ENCODE data around the gene POLR3B. TPM values are rescaled to one million over a fixed set of nuclear protein-coding genes. Genes with fewer than 3 reads are reported as not detected.

The POLR3B gene
- total and polyA plus RNA-seq, 2 of the 8 experiments (the other 6 are each of a cell fraction or from before 2014, with no cell fraction given): 5.0 to 13.2 TPM

DNA sequence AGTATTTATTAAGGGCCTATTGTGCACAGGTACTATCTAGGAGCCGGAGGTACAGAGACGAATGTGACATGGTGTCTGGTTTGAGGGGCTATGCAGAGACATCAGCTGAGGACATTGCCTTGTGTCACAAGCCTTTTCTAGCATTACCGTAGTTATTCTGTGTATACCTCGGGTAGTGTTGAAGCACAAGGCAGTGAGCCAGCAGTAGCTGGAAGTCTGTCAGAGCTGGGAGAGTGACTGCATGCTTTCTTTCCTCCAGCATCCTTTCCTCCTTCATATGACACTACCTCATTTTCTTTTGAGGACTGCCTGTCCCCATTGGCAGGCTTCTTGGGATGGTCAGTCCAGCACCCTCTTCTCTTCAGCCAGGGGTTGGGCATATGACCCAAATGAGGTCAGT is 77.0 kb downstream of the POLR3B start:
- CTCF ChIA-PET (ENCODE audit: partially characterized antibody): interaction anchor here (1.6 kb wide), 1 partner anchor 485 kb away, joined by 5 read pairs; no protein-coding TSS in a partner anchor
- H3K23ac ChIP-seq (ENCODE audit: insufficient read length): no peak overlapping the region
- no peak overlapping the region for H2BK5ac ChIP-seq (ENCODE audit: low read depth, low read length)
- TF ChIP-seq TCF12 (IDR thresholded peaks at IDR 0.05; ENCODE audit: low read depth, low read length): no peak
- no peak for TF ChIP-seq CHD2 (IDR thresholded peaks at IDR 0.05; ENCODE audit: low read length)
- TF ChIP-seq CEBPB (IDR thresholded peaks at IDR 0.05; ENCODE audit: low read depth, low read length): no peak
- no peak for TF ChIP-seq KDM1A (IDR thresholded peaks at IDR 0.05; ENCODE audit: borderline replicate concordance, low read length)
- TF ChIP-seq, protein P1, sequence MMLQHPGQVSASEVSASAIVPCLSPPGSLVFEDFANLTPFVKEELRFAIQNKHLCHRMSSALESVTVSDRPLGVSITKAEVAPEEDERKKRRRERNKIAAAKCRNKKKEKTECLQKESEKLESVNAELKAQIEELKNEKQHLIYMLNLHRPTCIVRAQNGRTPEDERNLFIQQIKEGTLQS (IDR thresholded peaks at IDR 0.05; ENCODE audit: insufficient read depth, low read depth, low read length): no peak
- no peak for TF ChIP-seq EZH2 (IDR thresholded peaks at IDR 0.05; ENCODE audit: low read depth, low read length, severe bottlenecking)
- no peak for TF ChIP-seq POLR2AphosphoS5 (IDR thresholded peaks at IDR 0.05; ENCODE audit: low read depth, low read length)
- TF ChIP-seq POLR2A (IDR thresholded peaks at IDR 0.05; ENCODE audit: control extremely low read depth in 1 of 2, low read depth in 2 of 2, low read length in 2 of 2): no peak
- TF ChIP-seq BACH1 (IDR thresholded peaks at IDR 0.05; ENCODE audit: low read length): no peak

More for the DNA sequence above, 77.0 kb downstream of the POLR3B start:
- Histone ChIP-seq H3K4me2 (ENCODE audit: insufficient read depth in 1 of 2, low read depth in 2 of 2, low read length in 2 of 2) (no peak overlapping the region), H3K23me2 (ENCODE audit: low read depth, low read length) (no peaks in the 10 kb centered on the region), H3K14ac (ENCODE audit: insufficient read length) (no peak overlapping the region), H3K4me3 (ENCODE audit: extremely low read depth in 1 of 4, insufficient read depth in 2 of 4, low read depth in 3 of 4, low read length in 4 of 4) (no peak overlapping the region), H3K56ac (replicated peaks; ENCODE audit: insufficient read length, low read depth, low read length) (no peak overlapping the region), H4K5ac (ENCODE audit: insufficient read length, low read depth, low read length) (no peak overlapping the region), H2AFZ (ENCODE audit: low read length) (no peak overlapping the region), H3K79me2 (ENCODE audit: control insufficient read depth in 1 of 2, insufficient read depth in 2 of 2, low read length in 2 of 2) (no peaks in the 10 kb centered on the region), H3K4ac (replicated peaks; ENCODE audit: insufficient read length, low read depth, low read length) (no peak overlapping the region), H2BK12ac (ENCODE audit: low read depth, low read length) (no peak overlapping the region), H2BK20ac (ENCODE audit: low read length) (no peak overlapping the region), H2AK5ac (ENCODE audit: low read depth, low read length) (no peak overlapping the region), H2BK120ac (replicated peaks; ENCODE audit: low read depth, low read length) (no peak overlapping the region), H3K4me1 (replicated peaks in 1 of 4; ENCODE audit: control insufficient read depth in 3 of 4, insufficient read depth in 4 of 4, low read length in 3 of 4) (no peaks in the 10 kb centered on the region), H4K20me1 (replicated peaks in 1 of 2; ENCODE audit: control insufficient read depth in 1 of 2, insufficient read depth in 2 of 2, low read length in 2 of 2) (peaks cover 0 to 1% of the 10 kb centered on the region in 2 experiments), H4K8ac (ENCODE audit: extremely low read depth, insufficient read depth, low read length) (no peak overlapping the region), H3K18ac (ENCODE audit: extremely low read depth, low read length) (no peak overlapping the region), H3K27ac (ENCODE audit: low read depth, low read length) (no peak overlapping the region), H3K36me3 (ENCODE audit: control insufficient read depth in 2 of 4, insufficient read depth in 4 of 4, low read length in 3 of 4) (no peaks in the 10 kb centered on the region; a peak in 3 of 8 replicates), H4K91ac (replicated peaks; ENCODE audit: insufficient read length, low read length) (no peak overlapping the region), H3K9ac (replicated peaks in 1 of 4; ENCODE audit: extremely low read depth in 1 of 4, low read depth in 3 of 4, low read length in 3 of 4) (no peak overlapping the region), H3K27me3 (replicated peaks in 1 of 4; ENCODE audit: control insufficient read depth in 3 of 4, extremely low read depth in 1 of 4, insufficient read depth in 3 of 4, low read length in 3 of 4) (no peaks in the 10 kb centered on the region), H3K9me3 (ENCODE audit: insufficient read depth in 2 of 2, low read depth in 1 of 2, low read length in 1 of 2) (no peaks in the 10 kb centered on the region), H2BK15ac (ENCODE audit: low read length) (no peak overlapping the region), H3K79me1 (ENCODE audit: low read depth, low read length) (no peaks in the 10 kb centered on the region)
- 97% methylated on average over 4 of the region's 4 CpGs; no CpG with 5 or more reads in 1 of the 2 experiments for WGBS, 2 experiments (ENCODE audit: extremely low coverage in 1 of 2, insufficient coverage in 1 of 2, insufficient read length in 1 of 2, insufficient replicate concordance in 2 of 2, low coverage in 1 of 2, low lambda C conversion rate in 2 of 2, missing lambda C conversion rate in 1 of 2)
- FAIRE-seq: no peak
- no peak for DNase-seq (ENCODE audit: low read depth in 1 of 2, low spot score in 2 of 2)
- POLR2A ChIA-PET (ENCODE audit: partially characterized antibody): no interaction called here

Data from H1 (cell line).